MG63 (cell line): ENCODE data around the gene ABCG4. TPM values are rescaled to one million over a fixed set of nuclear protein-coding genes. Genes with fewer than 3 reads are reported as not detected.

Experiments used
- DNase-seq: peaks from one replicate; pipeline ENCODE4 v3.0.0-alpha.2; 2020
- H3K27me3 ChIP-seq: fragments of 250-450 bp; sonication (Bioruptor Pico); 2 replicates; pipeline ENCODE4 v1.5.1; 2020; ENCODE audit warnings: mild to moderate bottlenecking, moderate library complexity
- H3K36me3 ChIP-seq: fragments of 250-450 bp; sonication (Bioruptor Pico); 2 replicates; pipeline ENCODE4 v1.5.1; 2020; ENCODE audit warnings: mild to moderate bottlenecking, moderate library complexity
- H3K4me3 ChIP-seq: fragments of 250-450 bp; sonication (Bioruptor Pico); 2 replicates; pipeline ENCODE4 v1.5.1; 2020; ENCODE audit warnings: mild to moderate bottlenecking, moderate library complexity
- H3K9me3 ChIP-seq: fragments of 250-450 bp; sonication (Bioruptor Pico); 2 replicates; pipeline ENCODE4 v1.5.1; 2020; ENCODE audit warnings: mild to moderate bottlenecking, moderate library complexity
- total RNA-seq: library from RNA; depleted of rRNA; stranded (reverse); fragments of >200 nt; shearing (Covaris generic); gene quantifications from 2 replicates; pipeline ENCODE4 v1.2.3, GENCODE V29; 2014; ENCODE audit warnings: low replicate concordance; rRNA removed

ABCG4 gene
- total RNA-seq, 1 experiment from 2014 or later, result not detected

DNA sequence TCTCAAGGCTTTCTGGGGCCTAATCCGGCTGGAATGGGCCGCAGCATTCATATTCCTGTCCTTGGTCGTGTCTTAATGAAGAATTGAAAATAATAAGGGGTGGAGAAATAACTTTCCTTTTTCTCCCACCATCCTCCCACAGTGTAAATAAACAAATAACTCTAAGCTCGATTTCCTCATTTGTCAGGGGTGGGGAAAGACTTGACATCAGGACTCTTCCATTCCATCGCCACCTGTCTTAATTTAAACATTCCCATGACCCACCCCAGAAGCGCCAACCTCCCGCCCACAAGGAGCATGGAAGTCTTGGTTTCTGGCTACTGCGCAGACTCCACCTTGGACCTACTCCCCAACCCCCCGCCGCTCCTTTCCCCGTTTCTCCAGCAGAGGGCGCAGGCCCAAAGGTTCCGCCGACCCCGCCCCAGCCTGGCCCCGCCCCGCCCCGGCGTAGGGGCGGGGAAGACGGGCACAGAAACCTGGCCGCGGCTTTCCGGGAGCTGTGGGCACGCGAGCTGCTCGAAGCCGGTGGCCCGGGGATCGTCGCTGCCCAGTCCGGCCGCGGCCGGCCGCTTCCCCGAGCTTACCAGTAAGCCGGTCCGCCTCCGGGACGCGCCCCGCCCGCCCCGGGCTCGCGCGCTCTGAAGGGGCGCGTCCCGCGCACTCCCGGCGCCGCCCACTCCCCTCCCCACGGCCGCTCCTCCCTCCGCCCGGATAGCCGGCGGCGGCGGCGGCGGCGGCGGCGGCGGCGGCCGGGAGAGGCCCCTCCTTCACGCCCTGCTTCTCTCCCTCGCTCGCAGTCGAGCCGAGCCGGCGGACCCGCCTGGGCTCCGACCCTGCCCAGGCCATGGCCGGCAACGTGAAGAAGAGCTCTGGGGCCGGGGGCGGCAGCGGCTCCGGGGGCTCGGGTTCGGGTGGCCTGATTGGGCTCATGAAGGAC is 57.0 kb downstream of the ABCG4 start, which contains the start of gene CBL:
Gene CBL, plus strand, starts transcription at position 766 of the 937 bp plus-strand sequence. Its CDS starts 79 bp downstream, at position 845.
- Histone ChIP-seq H3K4me3 (peak within 1 kb of the TSS; percentile 99), H3K36me3 (no peaks in the 10 kb centered on the region), H3K9me3 (no peaks in the 10 kb centered on the region), H3K27me3 (no peaks in the 10 kb centered on the region)
- DNase-seq, result peak; percentile 86

DNA sequence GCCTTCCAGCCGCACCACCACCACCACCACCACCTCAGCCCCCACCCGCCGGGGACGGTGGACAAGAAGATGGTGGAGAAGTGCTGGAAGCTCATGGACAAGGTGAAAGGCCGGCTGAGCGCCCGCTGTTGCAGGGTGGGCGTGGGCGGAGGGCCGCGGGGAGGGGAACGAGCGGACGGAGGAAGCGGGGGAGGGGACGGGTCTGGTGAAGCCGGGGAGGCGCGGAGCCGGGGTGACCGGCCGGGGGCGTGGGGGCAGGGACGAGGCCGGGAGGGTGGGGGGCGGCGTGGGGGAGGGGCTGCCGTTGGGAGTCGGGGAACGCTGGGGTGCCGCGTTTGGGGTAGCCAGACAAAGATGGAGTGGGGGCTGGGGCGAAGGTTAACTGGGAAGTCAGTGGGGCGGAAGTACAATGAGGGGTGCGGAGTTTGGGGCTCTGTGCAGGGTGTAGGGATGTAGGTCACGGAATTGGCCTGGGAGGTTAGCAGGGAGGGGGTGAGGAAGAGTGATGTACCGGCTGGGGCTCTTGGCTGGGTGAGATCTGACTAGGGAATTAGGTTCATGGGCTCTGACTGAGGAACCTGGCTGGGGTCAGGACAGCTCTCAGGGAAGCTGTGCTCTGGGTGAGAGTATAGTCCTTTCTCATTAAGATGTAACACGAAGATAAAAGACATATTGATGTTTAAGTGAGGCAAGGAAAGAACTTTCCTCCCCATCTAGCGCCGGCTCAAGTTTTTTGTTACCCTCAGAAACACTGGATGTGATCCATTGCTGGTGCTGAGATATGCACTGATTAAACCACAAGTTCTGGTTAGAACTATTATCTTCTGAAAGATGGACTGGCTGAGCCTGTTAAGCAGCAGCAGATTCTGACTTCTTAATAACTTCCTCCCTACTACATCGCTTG is 57.9 kb downstream of the ABCG4 start:
- DNase-seq, result peak; percentile 56
- no peaks in the 10 kb centered on the region for H3K36me3 ChIP-seq
- H3K27me3 ChIP-seq, result no peaks in the 10 kb centered on the region
- peak overlapping the region; percentile 99 for H3K4me3 ChIP-seq
- no peaks in the 10 kb centered on the region for H3K9me3 ChIP-seq

DNA sequence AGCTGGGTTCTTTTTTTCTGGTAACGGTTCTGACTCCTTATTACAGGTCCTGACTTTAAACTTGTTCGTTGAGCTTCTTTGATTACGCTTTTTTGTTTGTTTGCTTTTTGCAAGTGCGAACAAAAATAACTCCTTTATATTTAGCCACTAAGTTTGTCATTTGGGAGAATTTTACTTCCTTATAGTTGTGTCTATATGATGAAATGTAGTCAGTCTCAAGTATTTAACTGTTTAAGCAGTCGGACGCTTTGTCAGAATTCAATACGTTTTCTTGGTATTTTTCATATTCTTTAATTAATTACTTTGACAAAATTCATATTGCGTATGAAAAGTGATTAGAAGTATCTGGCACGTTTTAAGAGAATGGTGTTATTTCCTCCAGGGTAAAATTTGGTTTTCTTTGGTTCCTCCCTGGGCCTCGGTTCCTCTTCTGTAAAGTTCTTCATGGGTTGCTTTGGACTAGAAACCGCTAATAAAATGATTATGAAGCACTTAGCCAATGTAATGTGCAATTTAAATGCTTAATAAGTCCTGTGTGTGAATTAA is 58.6 kb downstream of the ABCG4 start:
- H3K9me3 ChIP-seq, result no peaks in the 10 kb centered on the region
- no peaks in the 10 kb centered on the region for H3K27me3 ChIP-seq
- peak overlapping the region; percentile 99 for H3K4me3 ChIP-seq
- no peaks in the 10 kb centered on the region for H3K36me3 ChIP-seq
- no peak for DNase-seq

DNA sequence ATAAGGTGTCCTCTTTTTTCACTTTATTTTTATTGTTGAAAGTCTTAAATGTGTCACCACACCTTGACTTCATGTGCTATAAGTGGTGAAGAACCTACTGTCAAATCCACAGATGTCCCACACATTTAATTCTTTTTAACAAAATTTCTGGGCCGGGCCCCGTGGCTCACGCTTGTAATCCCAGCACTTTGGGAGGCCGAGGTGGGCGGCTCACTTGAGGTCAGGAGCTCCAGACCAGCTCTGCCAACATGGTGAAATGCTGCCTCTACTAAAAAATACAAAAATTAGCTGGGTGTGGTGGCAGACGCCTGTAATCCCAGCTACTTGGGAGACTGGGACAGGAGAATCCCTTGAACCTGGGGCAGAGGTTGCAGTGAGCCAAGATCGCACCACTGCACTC is 60.3 kb downstream of the ABCG4 start:
- Histone ChIP-seq H3K36me3 (peaks cover 2% of the 10 kb centered on the region; the same call in 1 of the 2 replicates), H3K9me3 (no peaks in the 10 kb centered on the region), H3K27me3 (no peaks in the 10 kb centered on the region), H3K4me3 (no peak overlapping the region)
- DNase-seq, result no peak

DNA sequence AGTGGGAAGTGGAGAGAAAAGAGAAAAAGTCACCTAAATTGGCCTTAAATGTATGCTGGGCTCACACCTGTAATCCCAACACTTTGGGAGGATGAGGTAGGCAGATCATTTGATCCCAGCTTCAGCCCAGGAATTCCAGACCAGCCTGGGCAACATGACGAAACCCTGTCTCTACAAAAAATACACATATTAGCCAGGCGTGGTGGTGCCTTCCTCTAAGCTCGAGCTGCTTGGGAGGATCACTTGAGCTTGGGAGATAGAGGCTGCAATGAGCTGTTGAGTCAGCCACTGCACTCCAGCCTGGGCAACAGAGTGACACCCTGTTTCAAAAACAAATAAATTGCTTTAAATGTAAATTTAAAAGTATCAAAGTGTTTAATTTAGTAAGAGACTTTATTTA is 61.2 kb downstream of the ABCG4 start:
- DNase-seq, result no peak
- Histone ChIP-seq H3K27me3 (no peaks in the 10 kb centered on the region), H3K4me3 (no peak overlapping the region), H3K9me3 (no peaks in the 10 kb centered on the region), H3K36me3 (peaks cover 2% of the 10 kb centered on the region; the same call in 1 of the 2 replicates)

Other genes starting within 250 kb of the ABCG4 start
- 1.8 and 2.3 TPM in 2 replicates for gene BCL9L, start 223.1 kb upstream of the ABCG4 start, total RNA-seq
- gene UPK2, start 192.8 kb upstream of the ABCG4 start, total RNA-seq, result not detected in 2 replicates
- gene FOXR1, start 177.3 kb upstream of the ABCG4 start, total RNA-seq, result not detected in 2 replicates
- gene CENATAC, start 150.9 kb upstream of the ABCG4 start, total RNA-seq, result 3.4 and 12.7 TPM in 2 replicates
- 1,989 and 2,700 TPM in 2 replicates for gene RPS25, start 130.7 kb upstream of the ABCG4 start, total RNA-seq
- gene TRAPPC4, start 130.3 kb upstream of the ABCG4 start, total RNA-seq, result 54.2 and 91.6 TPM in 2 replicates
- gene SLC37A4, start 118.2 kb upstream of the ABCG4 start, total RNA-seq, result 1.2 and 2.6 TPM in 2 replicates
- 137 and 228 TPM in 2 replicates for gene HYOU1, start 91.8 kb upstream of the ABCG4 start, total RNA-seq
- 9.1 and 14.2 TPM in 2 replicates for gene VPS11, start 81.2 kb upstream of the ABCG4 start, total RNA-seq
- 35.5 and 54.7 TPM in 2 replicates for gene HMBS, start 64.2 kb upstream of the ABCG4 start, total RNA-seq
- 7.9 and 18.4 TPM in 2 replicates for gene DPAGT1, start 47.2 kb upstream of the ABCG4 start, total RNA-seq
- gene C2CD2L, start 41.7 kb upstream of the ABCG4 start, total RNA-seq, result 2.9 and 5.1 TPM in 2 replicates
- gene HINFP, start 27.5 kb upstream of the ABCG4 start, total RNA-seq, result 8.3 and 27.5 TPM in 2 replicates
- gene NLRX1, start 19.7 kb downstream of the ABCG4 start, total RNA-seq, result 12.9 and 16.8 TPM in 2 replicates
- gene NHERF4, start 36.4 kb downstream of the ABCG4 start, total RNA-seq, result not detected in 2 replicates
- 5.7 and 6.2 TPM in 2 replicates for gene CBL, start 57.3 kb downstream of the ABCG4 start, total RNA-seq
- 1.8 and 13.6 TPM in 2 replicates for gene MCAM, start 168.1 kb downstream of the ABCG4 start, total RNA-seq
- 8.5 and 23.3 TPM in 2 replicates for gene RNF26, start 185.5 kb downstream of the ABCG4 start, total RNA-seq
- gene C1QTNF5, start 191.8 kb downstream of the ABCG4 start, total RNA-seq, result not detected in 2 replicates
- gene MFRP, start 197.7 kb downstream of the ABCG4 start, total RNA-seq, result not detected in 2 replicates
- 2.1 TPM in 1 of 2 replicates, not detected in the other for gene USP2, start 232.6 kb downstream of the ABCG4 start, total RNA-seq